ENCODE results near the gene NFIC. TPM values are rescaled to one million over a fixed set of nuclear protein-coding genes. Genes with fewer than 3 reads are reported as not detected.
A peak's percentile ranks its signal among the peaks of the same experiment; 100 is the strongest.
"Not testable (repeated sequence)": the region's sequence is repeated elsewhere in the genome, so short reads cannot be mapped to it uniquely, and the experiment has no call there.

NFIC gene
- 100 to 1,000 TPM; 144 to 173 TPM for total RNA-seq
- long read RNA-seq, full-length matches to known transcripts = 41 of 50 reads
- long read RNA-seq, partial matches to known transcripts = 2 of 50 reads
- long read RNA-seq, other reads (novel, unspliced or antisense) = 7 of 50 reads

DNA sequence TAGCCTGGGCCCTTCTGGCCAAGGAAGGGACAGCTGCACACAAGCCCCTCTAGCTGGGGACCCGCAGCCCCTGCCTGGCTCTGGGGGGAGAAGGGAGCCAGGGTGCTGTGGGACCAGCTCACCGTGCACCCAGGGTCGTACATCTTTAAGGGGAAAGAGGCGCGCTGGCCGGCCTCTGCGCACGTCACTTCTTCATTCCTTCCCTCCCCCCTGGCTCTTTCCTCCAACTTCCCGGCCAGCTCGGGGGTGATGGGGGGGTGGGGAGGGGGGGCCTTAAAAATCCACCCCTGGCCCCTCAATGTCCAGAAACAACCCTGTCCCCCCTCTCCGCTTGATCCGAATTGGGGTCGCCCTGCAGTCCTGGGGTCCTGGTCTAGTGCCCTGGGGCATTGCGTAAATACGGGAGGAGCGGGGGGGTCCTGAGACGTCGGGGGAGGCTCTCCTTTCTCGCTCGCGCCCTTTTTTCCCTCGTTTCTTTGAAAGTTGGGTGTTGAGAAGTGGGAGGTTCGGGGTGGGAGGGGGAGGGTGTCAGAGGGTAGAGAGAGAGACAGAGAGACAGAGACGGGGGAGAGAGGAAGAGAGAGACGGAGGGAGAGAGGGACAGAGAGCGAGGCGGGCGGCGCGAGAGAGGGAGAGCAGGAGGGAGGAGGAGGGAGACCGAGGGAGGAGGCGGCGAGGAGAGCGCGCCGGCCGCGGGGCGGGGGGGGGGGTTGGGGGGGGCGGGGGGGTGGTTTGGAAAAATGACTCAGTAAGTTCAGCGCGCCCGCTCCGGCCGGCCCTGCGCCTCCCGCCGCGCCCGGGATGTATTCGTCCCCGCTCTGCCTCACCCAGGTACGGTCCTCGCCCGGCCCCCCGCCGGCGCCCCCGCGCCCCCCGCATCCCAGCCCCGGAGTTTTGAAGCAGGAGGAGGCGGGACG lies at the start of gene NFIC:
Gene NFIC, plus strand, starts transcription at position 748 of the 917 bp plus-strand sequence. Its CDS starts 54 bp downstream, at position 802.
- DNase-seq = peak; percentile 83

DNA sequence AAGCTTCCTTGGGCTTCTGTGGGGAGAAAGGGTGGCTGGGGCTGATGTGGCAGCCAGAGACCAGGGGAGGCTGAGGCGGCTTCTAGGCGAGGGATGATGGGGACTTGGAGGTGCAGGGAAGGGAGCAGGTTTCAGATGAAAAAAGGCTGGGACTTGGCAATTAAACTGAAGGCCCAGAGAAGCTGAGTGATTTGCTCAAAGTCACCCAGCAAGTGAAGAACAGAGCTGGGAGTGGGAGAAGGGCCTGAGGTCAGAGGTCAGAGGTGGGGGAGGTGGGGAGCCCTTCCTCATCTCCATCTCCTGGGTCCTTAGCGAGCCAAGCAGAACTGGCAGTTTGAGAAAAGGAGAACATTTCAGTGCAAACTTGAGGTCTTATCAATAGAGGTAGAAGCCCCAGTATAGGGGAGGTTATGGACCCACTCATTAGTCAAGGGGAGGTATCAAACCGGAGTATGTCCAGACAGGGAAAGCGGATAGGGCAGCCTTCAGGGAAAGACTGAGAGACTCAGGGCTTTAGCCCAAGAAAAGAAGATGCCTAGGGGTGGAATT lies 49.6 kb upstream of the NFIC start:
- DNase-seq (no peak), ATAC-seq (no peak)
- intact Hi-C loops (cut with DNase I) = no loop called here

More for the DNA sequence above, at the start of gene NFIC:
- intact Hi-C loops (cut with DNase I) = loop anchor here (5.0 kb wide), 2 partner anchors 36 to 41 kb away; no protein-coding TSS in a partner anchor
- ATAC-seq = peak; percentile 68 to 69

DNA sequence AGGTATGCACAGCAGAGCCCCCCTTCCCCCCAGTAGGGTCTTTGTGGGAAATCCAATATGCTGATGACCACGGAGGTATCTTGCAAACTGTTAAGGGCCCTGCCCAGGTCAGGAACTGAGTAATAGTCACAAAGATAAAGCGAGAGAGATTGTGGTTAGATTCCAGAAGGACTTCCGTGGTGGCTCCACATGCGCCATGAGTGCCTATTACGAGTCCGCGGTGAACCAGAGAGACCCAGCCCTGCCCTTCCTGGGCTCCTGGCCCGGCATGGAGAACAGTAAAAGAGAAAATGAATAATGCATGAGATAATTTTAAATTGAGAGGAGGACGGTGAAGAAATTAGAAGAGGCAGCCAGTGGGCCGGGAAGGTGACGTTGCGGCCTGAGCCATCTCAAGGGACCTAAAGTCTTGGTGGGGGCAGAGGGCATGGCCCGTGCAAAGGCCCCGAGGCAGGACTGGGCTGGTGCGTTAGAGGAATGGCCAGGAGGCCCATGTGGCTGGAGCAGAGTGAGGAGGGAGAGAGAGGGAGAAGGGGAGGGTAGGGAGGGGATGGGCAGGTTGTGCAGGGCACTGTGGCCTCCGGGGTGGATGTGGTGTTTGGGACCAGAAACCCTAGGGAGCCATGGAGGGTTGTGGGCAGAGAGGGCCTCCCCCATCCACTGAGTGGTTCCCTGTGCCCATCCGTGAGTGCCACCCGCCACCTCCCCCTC lies 46.6 kb upstream of the NFIC start:
- no peak for ATAC-seq
- intact Hi-C loops (cut with DNase I) = loop anchor here in 1 of 2 donors (5.0 to 10.0 kb wide), 2 partner anchors 115 to 158 kb away; no protein-coding TSS in a partner anchor
- DNase-seq = no peak

DNA sequence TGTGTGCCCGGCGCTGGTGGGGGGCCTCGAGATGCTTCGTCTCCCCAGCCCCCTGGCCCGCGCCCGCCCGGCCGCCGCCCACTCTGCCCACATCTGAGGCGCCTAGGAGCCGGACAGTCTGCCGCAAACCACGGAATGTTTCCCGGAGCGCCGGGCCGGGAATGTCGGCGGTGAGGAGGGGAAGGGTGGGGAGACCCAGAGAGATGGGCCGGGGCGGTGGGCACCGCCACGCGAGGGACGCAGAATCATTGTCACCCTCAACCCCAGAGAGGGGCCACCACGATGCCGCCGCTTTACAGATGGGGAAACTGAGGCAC lies 46.1 kb upstream of the NFIC start:
- intact Hi-C loops (cut with DNase I) = loop anchor here in 1 of 2 donors (5.0 to 10.0 kb wide), 2 partner anchors 114 to 157 kb away; no protein-coding TSS in a partner anchor
- no peak for ATAC-seq
- no peak for DNase-seq

DNA sequence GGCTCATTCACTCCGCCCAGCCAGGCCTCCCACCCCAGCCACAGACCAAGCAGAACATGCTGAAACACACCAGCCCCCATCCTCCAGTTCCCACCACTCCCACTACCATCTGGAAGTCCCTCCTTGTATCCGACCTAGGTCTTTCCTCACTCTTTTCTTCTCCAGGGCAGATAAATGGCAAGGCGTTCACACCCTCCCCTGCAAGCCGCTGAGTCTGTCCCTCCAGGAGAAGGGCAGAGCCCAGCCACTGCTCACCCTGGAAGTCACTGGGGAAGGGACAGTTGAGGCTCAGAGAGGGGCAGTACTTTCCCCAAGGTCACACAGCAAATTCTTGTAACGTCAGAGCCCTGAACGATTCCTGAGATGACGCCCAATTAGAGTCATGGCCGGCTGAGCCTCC lies 45.5 kb upstream of the NFIC start:
- intact Hi-C loops (cut with DNase I) = loop anchor here in 1 of 2 donors (5.0 to 10.0 kb wide), 2 partner anchors 114 to 156 kb away; no protein-coding TSS in a partner anchor
- DNase-seq (no peak), ATAC-seq (no peak)

DNA sequence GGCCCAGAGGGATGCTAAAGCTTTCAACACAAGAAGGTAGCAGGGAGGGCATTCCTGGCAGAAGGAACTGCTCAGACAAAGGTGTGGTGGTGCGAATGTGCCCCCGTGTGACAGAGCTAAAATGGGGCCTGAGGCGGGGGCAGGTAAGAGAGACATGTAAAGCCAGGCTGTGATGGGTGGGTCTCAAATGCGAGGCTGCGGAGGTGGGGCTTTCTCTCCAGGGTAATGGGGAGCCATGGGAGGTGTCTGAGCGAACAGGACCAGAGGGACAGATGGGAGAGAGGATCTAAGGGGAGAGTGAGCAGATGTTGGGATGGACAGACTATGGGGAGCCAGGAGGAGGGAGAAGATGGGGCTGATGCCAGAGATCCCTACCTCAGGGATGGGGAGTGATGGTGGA lies 44.7 kb upstream of the NFIC start:
- ATAC-seq (no peak), DNase-seq (no peak)
- intact Hi-C loops (cut with DNase I) = loop anchor here (2.0 to 10.0 kb wide), 3 partner anchors 113 to 157 kb away; no protein-coding TSS in a partner anchor

DNA sequence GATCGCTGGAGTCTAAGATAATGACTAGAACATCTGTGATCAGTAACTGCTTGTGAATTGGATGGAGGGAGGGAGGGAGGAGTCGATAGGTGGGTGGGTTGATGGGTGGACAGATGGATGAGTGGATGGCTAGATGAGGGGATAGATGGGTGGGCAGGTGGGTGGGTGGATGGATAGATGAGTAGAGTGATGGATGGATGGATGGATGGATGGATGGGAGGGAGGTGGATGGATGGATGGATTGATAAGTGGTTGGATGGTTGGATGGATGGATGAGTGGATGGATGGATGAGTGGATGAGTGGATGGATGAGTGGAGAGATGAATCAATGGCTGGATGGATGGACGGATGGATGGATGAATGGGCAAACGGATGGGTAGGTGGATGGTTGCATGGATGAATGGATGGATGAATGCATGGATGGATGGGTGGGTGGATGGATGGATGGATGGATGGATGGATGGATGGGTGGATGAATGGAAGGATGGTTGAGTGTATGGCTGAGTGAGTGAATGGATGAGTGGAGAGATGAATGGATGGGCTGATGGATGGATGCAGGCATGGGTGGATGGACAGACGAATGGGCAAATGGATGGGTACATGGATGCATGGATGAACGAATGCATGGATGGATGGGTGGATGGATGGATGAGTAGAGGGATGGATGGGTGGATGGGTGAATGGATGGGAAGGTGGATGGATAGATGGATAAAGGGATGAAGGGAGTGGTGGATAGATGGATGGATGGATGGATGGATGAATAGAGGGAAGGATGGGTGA lies 44.0 kb upstream of the NFIC start:
- ATAC-seq (no peak), DNase-seq (no peak)
- intact Hi-C loops (cut with DNase I) = loop anchor here (2.0 to 10.0 kb wide), 3 partner anchors 112 to 156 kb away; no protein-coding TSS in a partner anchor

DNA sequence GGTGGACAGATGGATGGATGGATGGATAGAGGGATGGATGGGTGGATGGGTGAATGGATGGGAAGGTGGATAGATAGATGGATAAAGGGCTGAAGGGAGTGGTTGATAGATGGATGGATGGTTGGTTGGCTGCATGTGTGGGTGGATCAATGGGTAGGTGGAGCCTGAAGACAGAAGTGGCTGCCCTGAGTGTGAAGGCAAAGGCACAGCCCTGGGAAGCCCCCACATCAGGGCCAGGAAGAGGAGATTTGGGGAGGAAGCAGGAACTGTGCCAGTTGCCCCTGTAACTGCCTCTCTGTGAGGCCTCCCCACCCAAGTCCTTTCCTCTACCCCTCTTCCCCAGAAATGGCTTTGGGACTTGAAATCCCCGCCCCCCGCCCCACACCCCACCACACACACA lies 43.4 kb upstream of the NFIC start:
- ATAC-seq (no peak), DNase-seq (no peak)
- intact Hi-C loops (cut with DNase I) = loop anchor here (2.0 to 10.0 kb wide), 3 partner anchors 112 to 156 kb away; no protein-coding TSS in a partner anchor

DNA sequence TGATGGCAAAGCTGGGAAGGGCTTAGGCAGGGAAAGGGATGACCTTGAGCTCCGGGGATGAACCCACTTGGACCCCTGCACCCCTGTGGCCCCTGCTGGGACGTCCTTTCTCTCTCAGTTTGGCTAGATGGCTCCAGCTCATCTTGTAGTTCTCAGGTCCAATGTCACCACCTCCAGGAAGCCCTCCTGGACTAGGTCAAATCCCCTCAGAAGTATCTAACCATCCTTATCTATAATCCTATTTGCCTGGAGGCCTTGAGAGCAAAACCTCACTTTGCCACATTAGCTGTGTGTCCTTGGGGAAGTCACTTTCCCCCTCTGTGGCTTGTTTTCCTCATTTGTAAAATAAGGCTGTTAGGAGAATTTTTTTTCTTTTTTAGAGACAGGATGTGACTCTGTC lies 42.7 kb upstream of the NFIC start:
- no peak for ATAC-seq
- DNase-seq = no peak
- intact Hi-C loops (cut with DNase I) = loop anchor here (2.0 to 10.0 kb wide), 3 partner anchors 111 to 155 kb away; no protein-coding TSS in a partner anchor

DNA sequence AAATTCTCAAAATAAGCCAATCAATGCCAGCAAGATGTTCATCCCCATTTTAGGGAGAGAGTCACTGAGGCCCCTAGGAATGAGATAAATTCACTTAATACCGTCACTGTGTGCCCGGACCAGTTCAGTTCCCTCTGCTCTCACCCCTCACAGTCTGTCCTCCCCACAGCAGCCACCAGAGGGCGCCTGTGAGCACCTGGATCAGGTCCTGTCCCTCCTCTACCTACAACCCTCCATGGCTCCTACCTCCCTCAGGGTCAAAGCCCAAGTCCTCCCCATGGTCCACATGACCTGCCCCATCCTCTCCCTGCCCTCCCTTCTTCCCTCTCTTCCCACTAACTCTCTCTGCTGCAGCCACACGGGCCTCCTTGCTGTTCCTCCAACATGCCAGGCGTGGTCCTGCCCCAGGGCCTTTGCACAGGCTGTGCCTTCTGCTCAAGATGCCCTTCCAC lies 42.0 kb upstream of the NFIC start:
- peak; percentile 63 for DNase-seq
- intact Hi-C loops (cut with DNase I) = loop anchor here in 1 of 2 donors (5.0 to 10.0 kb wide), 2 partner anchors 110 to 153 kb away; no protein-coding TSS in a partner anchor
- ATAC-seq = peak in 1 of 2 donors; percentile 58

DNA sequence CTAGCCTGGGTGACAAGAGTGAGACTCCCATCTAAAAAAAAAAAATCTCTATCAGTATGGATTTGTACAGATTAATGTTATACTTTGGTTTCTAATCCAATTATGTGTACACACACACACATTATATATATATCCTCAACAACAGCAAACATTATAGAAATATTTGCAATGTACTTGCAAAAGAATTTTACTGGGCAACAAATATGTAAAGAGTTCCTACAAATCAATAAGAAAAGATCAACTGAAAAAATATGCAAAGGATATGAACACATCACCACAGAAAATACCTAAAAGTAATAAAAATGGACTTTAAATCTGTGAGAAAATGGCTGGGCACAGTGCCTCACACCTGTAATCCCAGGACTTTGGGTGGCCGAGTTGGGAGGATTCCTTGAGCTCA lies 40.9 kb upstream of the NFIC start:
- no peak for DNase-seq
- intact Hi-C loops (cut with DNase I) = loop anchor here (5.0 to 10.0 kb wide), 2 partner anchors 102 to 109 kb away; no protein-coding TSS in a partner anchor
- ATAC-seq = no peak

DNA sequence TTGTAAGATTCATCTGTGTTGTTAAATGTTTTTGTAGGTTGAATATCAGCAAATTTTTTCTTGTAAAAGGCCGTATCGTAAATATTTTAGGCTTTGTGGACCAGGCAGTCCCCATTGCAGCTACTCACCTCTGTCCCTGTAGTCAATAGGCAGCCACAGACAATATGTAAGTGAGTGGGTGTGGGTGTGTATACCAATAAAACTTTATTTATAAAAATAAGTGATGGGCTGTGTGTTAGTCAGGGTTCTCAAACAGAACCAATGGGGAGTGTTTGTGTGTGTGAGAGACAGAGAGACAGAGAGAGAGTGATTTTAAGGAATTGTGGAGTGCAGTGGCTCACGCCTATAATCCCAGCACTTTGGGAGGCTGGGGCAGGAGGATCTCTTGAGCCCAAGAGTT lies 37.6 kb upstream of the NFIC start:
- intact Hi-C loops (cut with DNase I) = loop anchor here (5.0 to 10.0 kb wide), 2 partner anchors 99 to 106 kb away; no protein-coding TSS in a partner anchor
- ATAC-seq = no peak
- DNase-seq = no peak

DNA sequence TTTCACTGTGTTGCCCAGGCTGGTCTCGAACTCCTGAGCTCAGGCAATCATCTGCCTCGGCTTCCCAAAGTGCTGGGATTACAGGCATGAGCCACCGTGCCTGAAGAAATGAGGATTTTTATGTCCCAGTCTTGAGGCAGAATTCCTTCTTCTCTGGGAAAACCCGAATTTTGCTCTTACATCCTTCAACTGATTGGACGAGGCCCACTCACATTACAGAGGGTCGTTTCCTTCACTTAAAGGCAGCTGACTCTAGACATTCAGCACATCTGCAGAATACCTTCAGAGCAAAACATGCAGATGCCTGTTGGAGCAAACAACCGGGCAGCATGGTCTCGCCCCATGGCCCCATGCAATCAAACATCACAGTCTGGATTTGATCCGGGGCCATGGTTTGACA lies 36.3 kb upstream of the NFIC start:
- intact Hi-C loops (cut with DNase I) = loop anchor here in 1 of 2 donors (10.0 kb wide), 1 partner anchor 75 kb away; no protein-coding TSS in a partner anchor
- no peak for ATAC-seq
- DNase-seq = no peak

DNA sequence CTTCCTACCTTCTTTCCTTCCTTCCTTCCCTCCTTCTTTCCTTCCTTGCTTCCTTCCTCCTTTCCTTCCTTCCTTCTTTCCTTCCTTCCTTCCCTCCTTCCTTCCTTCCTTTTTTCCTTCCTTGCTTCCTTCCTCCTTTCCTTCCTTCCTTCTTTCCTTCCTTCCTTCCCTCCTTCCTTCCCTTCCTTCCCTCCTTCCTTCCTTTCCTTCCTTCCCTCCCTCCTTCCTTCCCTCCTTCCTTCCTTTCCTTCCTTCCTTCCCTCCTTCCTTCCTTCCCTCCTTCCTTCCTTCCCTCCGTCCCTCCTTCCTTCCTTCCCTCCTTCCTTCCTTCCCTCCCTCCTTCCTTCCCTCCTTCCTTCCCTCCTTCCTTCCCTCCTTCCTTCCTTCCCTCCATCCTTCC lies 34.2 kb upstream of the NFIC start:
- not testable (repeated sequence) for DNase-seq, ATAC-seq
- intact Hi-C loops (cut with DNase I) = loop anchor here in 1 of 2 donors (10.0 kb wide), 1 partner anchor 73 kb away; no protein-coding TSS in a partner anchor

DNA sequence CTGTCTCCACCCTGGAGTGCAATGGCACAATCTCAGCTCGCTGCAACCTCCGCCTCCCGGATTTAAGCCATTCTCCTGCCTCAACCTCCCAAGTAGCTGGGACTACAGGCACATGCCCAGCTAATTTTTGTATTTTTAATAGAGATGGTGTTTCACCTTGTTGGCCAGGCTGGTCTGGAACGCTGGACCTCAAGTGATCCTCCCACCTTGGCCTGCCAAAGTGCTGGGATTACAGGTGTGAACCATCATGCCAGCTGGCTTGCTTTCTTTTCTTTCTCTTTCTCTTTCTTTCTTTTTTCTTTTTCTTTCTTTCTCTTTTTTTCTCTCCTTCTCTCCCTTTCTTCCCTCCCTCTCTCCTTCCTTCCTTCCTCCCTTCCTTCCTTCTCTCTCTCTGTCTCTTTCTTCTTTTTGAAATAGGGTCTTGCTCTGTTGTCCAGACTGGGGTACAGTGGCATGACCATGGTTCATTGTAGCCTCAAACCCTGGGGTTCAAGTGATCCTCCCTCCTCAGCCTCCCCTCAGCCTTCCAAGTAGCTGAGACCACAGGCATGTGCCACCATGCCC lies 33.3 kb upstream of the NFIC start:
- DNase-seq = no peak
- intact Hi-C loops (cut with DNase I) = loop anchor here in 1 of 2 donors (10.0 kb wide), 1 partner anchor 72 kb away; no protein-coding TSS in a partner anchor

DNA sequence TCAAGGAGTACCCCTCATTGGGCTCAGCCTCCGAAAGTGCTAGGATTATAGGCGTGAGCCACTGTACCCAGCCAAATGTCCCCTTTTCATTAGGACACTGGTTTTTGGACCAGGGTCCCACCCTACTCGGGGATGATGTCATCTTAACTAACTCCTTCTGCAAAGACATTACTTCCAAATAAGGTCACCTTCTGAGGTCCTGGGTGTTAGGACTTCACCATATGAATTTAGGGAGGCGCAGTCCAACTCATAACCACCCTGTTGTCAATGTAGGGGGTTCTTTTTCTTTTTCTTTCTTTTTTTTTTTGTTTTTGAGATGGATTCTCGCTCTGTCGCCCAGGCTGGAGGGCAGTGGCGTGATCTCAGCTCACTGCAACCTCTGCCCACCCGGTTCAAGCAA lies 32.7 kb upstream of the NFIC start:
- no peak for ATAC-seq
- intact Hi-C loops (cut with DNase I) = loop anchor here in 1 of 2 donors (10.0 kb wide), 1 partner anchor 71 kb away; no protein-coding TSS in a partner anchor
- no peak for DNase-seq

More for the DNA sequence above, 33.3 kb upstream of the NFIC start:
- ATAC-seq = no peak

DNA sequence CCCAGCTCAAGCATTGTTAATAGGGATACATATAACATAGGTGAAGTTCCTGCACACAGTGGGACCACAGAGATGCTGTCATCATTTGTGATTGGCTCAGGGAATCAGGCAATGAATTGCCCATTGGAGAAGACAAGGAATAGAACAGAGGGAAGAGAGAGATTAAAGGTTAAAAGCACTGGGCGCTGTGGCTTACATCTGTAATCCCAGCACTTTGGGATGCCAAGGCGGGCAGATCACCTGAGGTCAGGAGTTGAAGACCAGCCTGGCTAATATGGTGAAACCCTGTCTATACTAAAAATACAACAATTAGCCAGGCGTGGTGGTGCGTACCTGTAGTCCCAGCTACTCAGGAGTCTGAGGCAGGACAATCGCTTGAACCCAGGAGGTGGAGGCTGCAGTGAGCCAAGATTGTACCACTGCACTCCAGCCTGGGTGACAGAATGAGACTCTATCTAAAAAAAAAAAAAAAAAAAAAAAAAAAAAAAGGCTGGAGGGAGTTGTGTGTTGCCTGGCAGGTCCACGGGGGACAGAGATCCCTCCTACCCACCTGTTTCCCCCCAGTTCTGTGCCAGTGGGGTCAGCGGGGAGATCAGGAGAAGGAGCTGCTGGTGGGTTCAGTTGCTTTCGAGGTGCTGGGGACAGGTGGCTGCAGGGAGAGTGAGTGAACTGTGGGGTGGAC lies 31.5 kb upstream of the NFIC start:
- not testable (repeated sequence) for DNase-seq, ATAC-seq
- intact Hi-C loops (cut with DNase I) = loop anchor here in 1 of 2 donors (10.0 kb wide), 1 partner anchor 70 kb away; no protein-coding TSS in a partner anchor

Measured in left cardiac atrium (tissue), 4 donors.